GM18502 (cell line): ENCODE data around the gene LANCL2.
"Not testable (repeated sequence)": the region's sequence is repeated elsewhere in the genome, so short reads cannot be mapped to it uniquely, and the experiment has no call there.

ENCODE experiments used
- ATAC-seq: cut with Tn5 transposase; IDR thresholded peaks from one replicate; pipeline ENCODE4 v1.9.1; 2021; ENCODE audit warnings: mild to moderate bottlenecking; ENCODE audit not compliant: unreplicated experiment, poor library complexity

Gene LANCL2

GRCh38 chr7:55400191-55400590, 35.1 kb downstream of the LANCL2 start:
- no peak for ATAC-seq

- not testable (repeated sequence) for ATAC-seq
Measured at GRCh38 chr7:55402506-55402905, 37.4 kb downstream of the LANCL2 start.

GRCh38 chr7:55405856-55406541, 40.9 kb downstream of the LANCL2 start:
- ATAC-seq: no peak

GRCh38 chr7:55409482-55410225, 44.5 kb downstream of the LANCL2 start:
- no peak for ATAC-seq

GRCh38 chr7:55410667-55411239, 45.6 kb downstream of the LANCL2 start:
- no peak for ATAC-seq

GRCh38 chr7:55411844-55412243, 46.7 kb downstream of the LANCL2 start:
- ATAC-seq: no peak

GRCh38 chr7:55413442-55413841, 48.3 kb downstream of the LANCL2 start:
- ATAC-seq: no peak

GRCh38 chr7:55415173-55415778, 50.1 kb downstream of the LANCL2 start:
- ATAC-seq: peak; percentile 96

- not testable (repeated sequence) for ATAC-seq
Measured at GRCh38 chr7:55417456-55417855, 52.3 kb downstream of the LANCL2 start.

- no peak for ATAC-seq
Measured at GRCh38 chr7:55420530-55420929, 55.4 kb downstream of the LANCL2 start.

GRCh38 chr7:55423277-55423711, 58.2 kb downstream of the LANCL2 start:
- ATAC-seq: no peak

- ATAC-seq: no peak
Measured at GRCh38 chr7:55423891-55424290, 58.8 kb downstream of the LANCL2 start.

- ATAC-seq: no peak
Measured at GRCh38 chr7:55425141-55425752, 60.1 kb downstream of the LANCL2 start.

- no peak for ATAC-seq
Measured at GRCh38 chr7:55426676-55427075, 61.5 kb downstream of the LANCL2 start.

- no peak for ATAC-seq
Measured at GRCh38 chr7:55427342-55427741, 62.2 kb downstream of the LANCL2 start.

GRCh38 chr7:55427800-55428199, 62.7 kb downstream of the LANCL2 start:
- no peak for ATAC-seq

GRCh38 chr7:55429835-55430499, 64.8 kb downstream of the LANCL2 start:
- no peak for ATAC-seq

GRCh38 chr7:55431898-55432297, 66.8 kb downstream of the LANCL2 start:
- ATAC-seq: no peak

- no peak for ATAC-seq
Measured at GRCh38 chr7:55432506-55432905, 67.4 kb downstream of the LANCL2 start.
